Measurements from ENCODE around the gene LYSMD4. TPM values are rescaled to one million over a fixed set of nuclear protein-coding genes. Genes with fewer than 3 reads are reported as not detected.

Gene LYSMD4
- total RNA-seq, 1 donor from 2014 or later, result 10.1 TPM

- intact Hi-C loops (cut with micrococcal nuclease), result no loop called here
- no peak for DNase-seq
- ATAC-seq, result peak; percentile 24
Measured at GRCh38 chr15:99732751-99733267, 428 bp downstream of the LYSMD4 start.

- ATAC-seq (peak; percentile 11), DNase-seq (no peak)
- intact Hi-C loops (cut with micrococcal nuclease), result no loop called here
Measured at GRCh38 chr15:99732124-99732750, 1.0 kb downstream of the LYSMD4 start.

- intact Hi-C loops (cut with micrococcal nuclease), result no loop called here
- ATAC-seq, result no peak
- DNase-seq, result peak; percentile 45
Measured at GRCh38 chr15:99731336-99732123, 1.7 kb downstream of the LYSMD4 start.

GRCh38 chr15:99729920-99730319 is 3.3 kb downstream of the LYSMD4 start:
- ATAC-seq (no peak), DNase-seq (peak; percentile 49)

GRCh38 chr15:99729327-99729726 is 3.9 kb downstream of the LYSMD4 start:
- DNase-seq (no peak), ATAC-seq (no peak)
- intact Hi-C loops (cut with micrococcal nuclease), result no loop called here

More at GRCh38 chr15:99729920-99730319, 3.3 kb downstream of the LYSMD4 start:
- intact Hi-C loops (cut with micrococcal nuclease), result no loop called here

- no peak for DNase-seq
- intact Hi-C loops (cut with micrococcal nuclease), result no loop called here
Measured at GRCh38 chr15:99728916-99729315, 4.3 kb downstream of the LYSMD4 start.

GRCh38 chr15:99727733-99728132 is 5.5 kb downstream of the LYSMD4 start:
- ATAC-seq (peak; percentile 6), DNase-seq (no peak)
- intact Hi-C loops (cut with micrococcal nuclease), result no loop called here

More at GRCh38 chr15:99728916-99729315, 4.3 kb downstream of the LYSMD4 start:
- ATAC-seq, result no peak

- intact Hi-C loops (cut with micrococcal nuclease), result no loop called here
- DNase-seq, result no peak
- no peak for ATAC-seq
Measured at GRCh38 chr15:99727330-99727729, 5.9 kb downstream of the LYSMD4 start.

GRCh38 chr15:99726333-99726732 is 6.9 kb downstream of the LYSMD4 start:
- ATAC-seq (no peak), DNase-seq (no peak)
- intact Hi-C loops (cut with micrococcal nuclease), result no loop called here

- DNase-seq (no peak), ATAC-seq (no peak)
- intact Hi-C loops (cut with micrococcal nuclease), result no loop called here
Measured at GRCh38 chr15:99722406-99722805, 10.8 kb downstream of the LYSMD4 start.

GRCh38 chr15:99721896-99722295 is 11.3 kb downstream of the LYSMD4 start:
- ATAC-seq (no peak), DNase-seq (no peak)
- intact Hi-C loops (cut with micrococcal nuclease), result no loop called here

GRCh38 chr15:99721104-99721778 is 12.0 kb downstream of the LYSMD4 start:
- DNase-seq, result no peak
- no peak for ATAC-seq
- intact Hi-C loops (cut with micrococcal nuclease), result no loop called here

GRCh38 chr15:99720533-99720932 is 12.7 kb downstream of the LYSMD4 start:
- ATAC-seq (no peak), DNase-seq (no peak)
- intact Hi-C loops (cut with micrococcal nuclease), result no loop called here

- intact Hi-C loops (cut with micrococcal nuclease), result no loop called here
- no peak for DNase-seq
- no peak for ATAC-seq
Measured at GRCh38 chr15:99719096-99719541, 14.1 kb downstream of the LYSMD4 start.

- DNase-seq (no peak), ATAC-seq (peak; percentile 36)
- intact Hi-C loops (cut with micrococcal nuclease), result no loop called here
Measured at GRCh38 chr15:99718421-99718820, 14.8 kb downstream of the LYSMD4 start.

- DNase-seq (peak; percentile 61), ATAC-seq (peak; percentile 77)
- intact Hi-C loops (cut with micrococcal nuclease), result no loop called here
Measured at GRCh38 chr15:99717161-99718009, 15.9 kb downstream of the LYSMD4 start.

- intact Hi-C loops (cut with micrococcal nuclease), result no loop called here
- ATAC-seq (peak; percentile 35), DNase-seq (peak; percentile 43)
Measured at GRCh38 chr15:99716540-99717095, 16.6 kb downstream of the LYSMD4 start.

GRCh38 chr15:99712415-99712814 is 20.8 kb downstream of the LYSMD4 start:
- DNase-seq, result no peak
- no peak for ATAC-seq
- intact Hi-C loops (cut with micrococcal nuclease), result no loop called here

- DNase-seq (peak; percentile 57), ATAC-seq (peak; percentile 59)
- intact Hi-C loops (cut with micrococcal nuclease), result no loop called here
Measured at GRCh38 chr15:99711625-99712024, 21.6 kb downstream of the LYSMD4 start.
